BJ (cell line): ENCODE data around the gene OR2M3. TPM values are rescaled to one million over a fixed set of nuclear protein-coding genes. Genes with fewer than 3 reads are reported as not detected.

ENCODE experiments used
- CTCF ChIA-PET: fragments of 350-600 bp; formaldehyde crosslinking; extraction: SDS; loops from one replicate; lab custom pipeline; 2021; ENCODE audit warnings: antibody characterized with exemption, inconsistent platforms; lab: Yijun Ruan, JAX
- POLR2A ChIA-PET: fragments of 300-600 bp; sonication (Branson Sonifier 250); formaldehyde crosslinking; extraction: SDS; loops from one replicate; lab custom pipeline; 2021; ENCODE audit warnings: antibody characterized with exemption; lab: Charles Lee
- DNase-seq: peaks from one replicate; pipeline ENCODE4 v3.0.0-alpha.2; 2011; ENCODE audit warnings: low read depth
- H3K27me3 ChIP-seq: 2 replicates; pipeline ENCODE4 v1.6.0; 2011; ENCODE audit warnings: low read length; ENCODE audit not compliant: control insufficient read depth, insufficient read depth
- H3K36me3 ChIP-seq: 2 replicates; pipeline ENCODE4 v1.5.1; 2011; ENCODE audit warnings: low read length; ENCODE audit not compliant: control insufficient read depth, insufficient read depth
- H3K4me3 ChIP-seq: 2 replicates; pipeline ENCODE4 v1.5.1; 2011; ENCODE audit warnings: low read depth, mild to moderate bottlenecking, control low read depth, low read length
- polyA plus RNA-seq: library from polyadenylated mRNA; depleted of rRNA; stranded (reverse); fragments of >200 nt; gene quantifications from 2 replicates; pipeline ENCODE4 v1.2.3, GENCODE V29; 2011
- TF ChIP-seq, protein P1 (sequence below): IDR thresholded peaks from 2 replicates; pipeline ENCODE4 v1.5.1; 2011; ENCODE audit warnings: low read depth, mild to moderate bottlenecking, control low read depth, inconsistent platforms, low read length, moderate library complexity; ENCODE audit not compliant: insufficient read depth

Gene OR2M3
- polyA plus RNA-seq, 1 experiment, result not detected

DNA sequence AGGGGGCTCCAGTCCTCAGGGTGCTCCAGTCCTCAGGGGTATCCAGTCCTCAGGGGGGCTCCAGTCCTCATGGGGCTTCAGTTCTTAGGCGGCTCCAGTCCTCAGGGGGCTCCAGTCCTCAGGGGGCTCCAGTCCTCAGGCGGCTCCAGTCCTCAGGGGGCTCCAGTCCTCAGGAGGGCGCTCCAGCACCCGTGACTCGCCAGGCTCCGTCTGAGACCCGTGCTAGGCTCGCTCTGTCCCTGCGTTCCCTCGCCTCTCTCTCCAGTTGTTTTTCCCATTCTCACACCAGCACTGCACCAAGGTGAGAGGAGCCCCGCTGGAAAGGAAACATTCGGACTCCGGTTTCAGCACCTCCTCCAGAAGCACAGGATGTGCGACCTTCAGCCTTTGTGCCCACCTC is 31.9 kb upstream of the OR2M3 start:
- no peak for DNase-seq
- H3K27me3 ChIP-seq, result no peaks in the 10 kb centered on the region
- ChIA-PET CTCF (no interaction called here), POLR2A (no interaction called here)
- no peak overlapping the region for H3K4me3 ChIP-seq
- TF ChIP-seq, protein P1, sequence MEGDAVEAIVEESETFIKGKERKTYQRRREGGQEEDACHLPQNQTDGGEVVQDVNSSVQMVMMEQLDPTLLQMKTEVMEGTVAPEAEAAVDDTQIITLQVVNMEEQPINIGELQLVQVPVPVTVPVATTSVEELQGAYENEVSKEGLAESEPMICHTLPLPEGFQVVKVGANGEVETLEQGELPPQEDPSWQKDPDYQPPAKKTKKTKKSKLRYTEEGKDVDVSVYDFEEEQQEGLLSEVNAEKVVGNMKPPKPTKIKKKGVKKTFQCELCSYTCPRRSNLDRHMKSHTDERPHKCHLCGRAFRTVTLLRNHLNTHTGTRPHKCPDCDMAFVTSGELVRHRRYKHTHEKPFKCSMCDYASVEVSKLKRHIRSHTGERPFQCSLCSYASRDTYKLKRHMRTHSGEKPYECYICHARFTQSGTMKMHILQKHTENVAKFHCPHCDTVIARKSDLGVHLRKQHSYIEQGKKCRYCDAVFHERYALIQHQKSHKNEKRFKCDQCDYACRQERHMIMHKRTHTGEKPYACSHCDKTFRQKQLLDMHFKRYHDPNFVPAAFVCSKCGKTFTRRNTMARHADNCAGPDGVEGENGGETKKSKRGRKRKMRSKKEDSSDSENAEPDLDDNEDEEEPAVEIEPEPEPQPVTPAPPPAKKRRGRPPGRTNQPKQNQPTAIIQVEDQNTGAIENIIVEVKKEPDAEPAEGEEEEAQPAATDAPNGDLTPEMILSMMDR, result no peak
- H3K36me3 ChIP-seq, result no peaks in the 10 kb centered on the region

DNA sequence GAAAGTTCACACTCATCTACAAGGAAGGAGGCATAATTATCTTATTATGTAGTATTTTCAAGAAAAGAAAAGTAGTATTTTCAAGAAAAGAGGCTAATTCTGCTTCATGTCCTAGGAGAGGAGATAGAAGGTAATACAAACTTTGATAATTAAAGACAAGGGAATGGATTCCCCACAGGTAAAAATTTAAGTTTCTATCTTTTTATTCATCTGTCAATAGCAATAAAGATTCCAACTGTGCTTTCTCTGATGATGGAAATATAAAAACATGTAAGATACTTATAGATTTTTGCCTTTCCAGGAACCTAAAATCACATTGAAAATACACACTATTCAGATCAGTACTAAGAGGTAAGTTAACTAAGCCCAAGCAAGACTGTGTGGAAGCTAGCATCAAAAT is 22.5 kb upstream of the OR2M3 start, which contains the start of gene OR2M2:
Gene OR2M2, plus strand, starts transcription at position 301 of the 400 bp plus-strand sequence. CDS start 5,165 bp downstream, outside the sequence.
- DNase-seq, result no peak
- TF ChIP-seq, protein P1, result no peak
- Histone ChIP-seq H3K36me3 (no peaks in the 10 kb centered on the region), H3K27me3 (no peaks in the 10 kb centered on the region), H3K4me3 (no peak within 1 kb of the TSS)
- ChIA-PET POLR2A (no interaction called here), CTCF (no interaction called here)

DNA sequence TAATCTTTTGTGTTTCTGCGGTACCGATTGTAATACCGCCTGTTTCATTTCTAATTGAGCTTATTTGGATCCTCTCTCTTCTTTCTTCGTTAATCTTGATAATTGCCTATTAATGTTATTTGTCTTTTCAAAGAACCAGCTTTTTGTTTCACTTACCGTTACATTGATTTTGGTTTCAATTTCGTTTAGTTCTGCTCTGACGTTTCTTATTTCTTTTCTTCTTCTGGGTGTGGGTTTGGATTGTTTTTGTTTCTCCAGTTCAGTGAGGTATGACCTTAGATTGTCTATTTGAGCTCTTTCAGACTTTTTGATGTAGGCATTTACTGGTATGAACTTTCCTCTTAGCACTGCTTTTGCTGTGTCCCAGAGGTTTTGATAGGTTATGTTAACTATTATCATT is 13.1 kb upstream of the OR2M3 start:
- CTCF ChIA-PET, result no interaction called here
- POLR2A ChIA-PET, result no interaction called here

DNA sequence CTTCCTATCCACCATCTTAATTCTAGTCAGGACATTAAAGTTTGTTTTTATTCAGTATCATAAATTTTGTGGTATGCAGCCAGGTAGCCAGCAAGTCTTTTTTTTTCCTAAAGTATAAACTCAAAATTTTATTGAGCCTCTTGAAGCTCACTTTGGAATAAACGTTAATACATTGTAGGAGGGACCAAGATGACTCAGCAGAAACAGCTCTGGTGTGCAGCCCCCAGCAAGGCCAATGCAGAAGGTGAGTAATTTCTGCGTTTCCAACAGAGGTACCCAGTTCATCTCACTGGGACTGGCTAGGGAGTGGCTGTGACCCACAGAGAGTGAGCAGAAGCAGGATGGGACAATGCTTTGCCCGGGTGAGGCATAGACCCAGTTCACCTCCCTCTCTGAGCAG is 9.7 kb upstream of the OR2M3 start:
- Histone ChIP-seq H3K4me3 (no peak overlapping the region), H3K27me3 (no peaks in the 10 kb centered on the region), H3K36me3 (no peaks in the 10 kb centered on the region)
- DNase-seq, result no peak
- POLR2A ChIA-PET, result no interaction called here
- TF ChIP-seq, protein P1, result no peak
- CTCF ChIA-PET, result no interaction called here

More for the DNA sequence above, 13.1 kb upstream of the OR2M3 start:
- Histone ChIP-seq H3K4me3 (no peak overlapping the region), H3K36me3 (no peaks in the 10 kb centered on the region), H3K27me3 (no peaks in the 10 kb centered on the region)
- TF ChIP-seq, protein P1, result no peak
- DNase-seq, result no peak

DNA sequence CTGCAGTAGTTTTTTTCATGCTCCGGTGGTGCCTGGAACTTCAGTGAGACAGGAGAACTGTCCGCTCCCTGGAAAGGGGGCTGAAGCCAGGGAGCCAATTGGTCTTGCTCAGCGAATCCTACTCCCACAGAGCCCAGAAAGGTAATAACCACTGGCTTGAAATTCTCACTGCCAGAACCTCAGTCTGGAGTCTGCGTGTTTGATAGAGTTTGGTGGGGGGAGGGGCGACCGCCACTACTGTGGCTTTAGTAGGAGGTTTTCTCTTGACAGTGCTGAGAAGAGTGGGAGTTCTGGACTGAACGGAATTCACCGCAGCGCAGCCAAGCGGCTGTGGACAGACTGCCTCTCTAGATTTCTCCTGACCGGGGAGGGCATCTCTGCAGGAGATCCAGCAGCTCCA is 8.0 kb upstream of the OR2M3 start:
- Histone ChIP-seq H3K27me3 (no peaks in the 10 kb centered on the region), H3K4me3 (no peak overlapping the region), H3K36me3 (no peaks in the 10 kb centered on the region)
- POLR2A ChIA-PET, result no interaction called here
- CTCF ChIA-PET, result no interaction called here
- no peak for DNase-seq
- TF ChIP-seq, protein P1, result no peak
